ENCODE results near the gene TULP4.

TULP4 gene

GRCh38 chr6:158322400-158322723 is 10.1 kb downstream of the TULP4 start (continued):
- TF ChIP-seq, protein P1, sequence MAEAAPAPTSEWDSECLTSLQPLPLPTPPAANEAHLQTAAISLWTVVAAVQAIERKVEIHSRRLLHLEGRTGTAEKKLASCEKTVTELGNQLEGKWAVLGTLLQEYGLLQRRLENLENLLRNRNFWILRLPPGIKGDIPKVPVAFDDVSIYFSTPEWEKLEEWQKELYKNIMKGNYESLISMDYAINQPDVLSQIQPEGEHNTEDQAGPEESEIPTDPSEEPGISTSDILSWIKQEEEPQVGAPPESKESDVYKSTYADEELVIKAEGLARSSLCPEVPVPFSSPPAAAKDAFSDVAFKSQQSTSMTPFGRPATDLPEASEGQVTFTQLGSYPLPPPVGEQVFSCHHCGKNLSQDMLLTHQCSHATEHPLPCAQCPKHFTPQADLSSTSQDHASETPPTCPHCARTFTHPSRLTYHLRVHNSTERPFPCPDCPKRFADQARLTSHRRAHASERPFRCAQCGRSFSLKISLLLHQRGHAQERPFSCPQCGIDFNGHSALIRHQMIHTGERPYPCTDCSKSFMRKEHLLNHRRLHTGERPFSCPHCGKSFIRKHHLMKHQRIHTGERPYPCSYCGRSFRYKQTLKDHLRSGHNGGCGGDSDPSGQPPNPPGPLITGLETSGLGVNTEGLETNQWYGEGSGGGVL (tag by site-specific recombination; IDR thresholded peaks at IDR 0.05) = no peak
- no peak for TF ChIP-seq ZBTB48 (tag by site-specific recombination; IDR thresholded peaks at IDR 0.05)
- TF ChIP-seq REPIN1 (tag by site-specific recombination; IDR thresholded peaks at IDR 0.05; ENCODE audit: low read depth) = no peak
- TF ChIP-seq ZNF626 (tag by site-specific recombination; IDR thresholded peaks at IDR 0.05) = no peak
- TF ChIP-seq ZNF791 (tag by site-specific recombination; IDR thresholded peaks at IDR 0.05) = no peak
- TF ChIP-seq ZNF473 (tag by site-specific recombination; IDR thresholded peaks at IDR 0.05) = no peak
- no peak for TF ChIP-seq ZNF677 (tag by site-specific recombination; IDR thresholded peaks at IDR 0.05)
- no peak for TF ChIP-seq ZNF19 (tag by site-specific recombination; IDR thresholded peaks at IDR 0.05; ENCODE audit: low read depth)
- no peak for TF ChIP-seq ZNF223 (tag by site-specific recombination; IDR thresholded peaks at IDR 0.05)

DNA sequence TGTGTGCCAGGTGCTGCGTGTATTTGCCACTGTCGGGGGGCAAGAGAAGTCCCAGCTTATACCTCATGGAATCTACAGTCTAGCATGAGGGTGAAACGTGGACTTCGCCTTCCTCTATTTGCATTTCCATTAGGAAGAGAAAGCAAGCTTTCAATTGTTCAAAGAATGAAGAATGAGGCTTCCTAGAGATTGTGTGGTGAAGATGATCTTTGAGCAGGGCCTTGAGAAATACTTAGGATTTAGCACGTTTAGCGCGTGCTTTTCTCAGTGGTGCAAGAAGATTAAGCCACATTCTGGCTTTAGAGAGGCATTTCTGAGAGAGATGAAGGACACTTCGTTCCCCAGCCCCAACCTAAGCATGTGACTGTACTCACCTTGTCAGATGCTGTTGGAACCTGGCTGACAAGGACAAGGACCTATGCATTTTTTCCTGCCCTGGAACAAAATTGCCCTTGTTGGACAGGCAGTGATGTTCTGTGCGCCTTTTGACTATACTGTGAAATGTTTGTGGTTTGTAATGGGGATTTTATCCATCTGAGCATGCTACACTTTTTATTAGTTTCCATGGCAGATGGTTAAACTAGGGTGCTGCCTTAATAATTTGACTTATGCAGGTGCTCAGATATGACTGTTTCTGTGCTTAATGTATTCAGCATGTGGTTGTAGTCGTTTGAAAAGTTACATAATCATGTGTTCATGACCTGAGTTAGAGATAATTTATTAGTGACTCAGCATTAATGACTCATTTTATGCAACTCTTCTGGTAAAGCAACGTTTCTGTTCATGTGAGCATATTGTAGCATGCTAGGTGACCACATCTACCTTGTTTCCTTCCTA is 10.7 kb downstream of the TULP4 start:
- H3K4me3 ChIP-seq (ENCODE audit: low read depth, low read length) = no peak overlapping the region
- H3K9me3 ChIP-seq (ENCODE audit: control insufficient read depth, insufficient read depth, low read depth, low read length) = no peaks in the 10 kb centered on the region
- POLR2A ChIA-PET = no interaction called here
- H3K36me3 ChIP-seq (ENCODE audit: control insufficient read depth in 2 of 2, insufficient read depth in 1 of 2, low read length in 2 of 2) = no peaks in the 10 kb centered on the region
- CTCF ChIA-PET = interaction anchor here (0.8 kb wide), 1 partner anchor 77 kb away, joined by 3 read pairs; no protein-coding TSS in a partner anchor
- H3K27ac ChIP-seq (ENCODE audit: extremely low read depth, low read depth, low read length) = no peak overlapping the region
- peaks cover 16% of the 10 kb centered on the region for H3K4me1 ChIP-seq (ENCODE audit: control insufficient read depth, insufficient read depth, low read length)
- TF ChIP-seq ZNF350 (tag by site-specific recombination; IDR thresholded peaks at IDR 0.05) (0 out of 2 replicates have a peak, but pooled peaks have one; percentile 25), OSR2 (tag by site-specific recombination; IDR thresholded peaks at IDR 0.05) (no peak), SP3 (tag by site-specific recombination; IDR thresholded peaks at IDR 0.05) (0 out of 2 replicates have a peak, but pooled peaks have one; percentile 14), ZBTB8A (tag by site-specific recombination; IDR thresholded peaks at IDR 0.05) (no peak), ZNF354C (tag by site-specific recombination; IDR thresholded peaks at IDR 0.05; ENCODE audit: borderline replicate concordance, low read depth) (no peak), ZNF16 (tag by site-specific recombination; IDR thresholded peaks at IDR 0.05; ENCODE audit: low read depth) (no peak), ZNF791 (tag by site-specific recombination; IDR thresholded peaks at IDR 0.05) (no peak), ZNF391 (tag by site-specific recombination; IDR thresholded peaks at IDR 0.05; ENCODE audit: borderline replicate concordance, low read depth) (no peak), ZNF223 (tag by site-specific recombination; IDR thresholded peaks at IDR 0.05) (no peak), ZNF830 (tag by site-specific recombination; IDR thresholded peaks at IDR 0.05; ENCODE audit: low read depth) (no peak), ZSCAN16 (tag by site-specific recombination; IDR thresholded peaks at IDR 0.05) (no peak), SP7 (tag by site-specific recombination; IDR thresholded peaks at IDR 0.05) (no peak), ZNF174 (tag by site-specific recombination; IDR thresholded peaks at IDR 0.05) (no peak), FEZF1 (tag by site-specific recombination; IDR thresholded peaks at IDR 0.05) (no peak), ZNF449 (tag by site-specific recombination; IDR thresholded peaks at IDR 0.05) (no peak), EGR2 (tag by site-specific recombination; IDR thresholded peaks at IDR 0.05; ENCODE audit: low read depth) (no peak), KLF7 (tag by site-specific recombination; IDR thresholded peaks at IDR 0.05; ENCODE audit: borderline replicate concordance) (no peak), ZNF112 (tag by site-specific recombination; IDR thresholded peaks at IDR 0.05) (no peak), ZNF530 (tag by site-specific recombination; IDR thresholded peaks at IDR 0.05; ENCODE audit: low read depth) (no peak)
- TF ChIP-seq, protein P2, sequence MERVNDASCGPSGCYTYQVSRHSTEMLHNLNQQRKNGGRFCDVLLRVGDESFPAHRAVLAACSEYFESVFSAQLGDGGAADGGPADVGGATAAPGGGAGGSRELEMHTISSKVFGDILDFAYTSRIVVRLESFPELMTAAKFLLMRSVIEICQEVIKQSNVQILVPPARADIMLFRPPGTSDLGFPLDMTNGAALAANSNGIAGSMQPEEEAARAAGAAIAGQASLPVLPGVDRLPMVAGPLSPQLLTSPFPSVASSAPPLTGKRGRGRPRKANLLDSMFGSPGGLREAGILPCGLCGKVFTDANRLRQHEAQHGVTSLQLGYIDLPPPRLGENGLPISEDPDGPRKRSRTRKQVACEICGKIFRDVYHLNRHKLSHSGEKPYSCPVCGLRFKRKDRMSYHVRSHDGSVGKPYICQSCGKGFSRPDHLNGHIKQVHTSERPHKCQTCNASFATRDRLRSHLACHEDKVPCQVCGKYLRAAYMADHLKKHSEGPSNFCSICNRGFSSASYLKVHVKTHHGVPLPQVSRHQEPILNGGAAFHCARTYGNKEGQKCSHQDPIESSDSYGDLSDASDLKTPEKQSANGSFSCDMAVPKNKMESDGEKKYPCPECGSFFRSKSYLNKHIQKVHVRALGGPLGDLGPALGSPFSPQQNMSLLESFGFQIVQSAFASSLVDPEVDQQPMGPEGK (tag by site-specific recombination; IDR thresholded peaks at IDR 0.05) = no peak
- TF ChIP-seq, protein P3, sequence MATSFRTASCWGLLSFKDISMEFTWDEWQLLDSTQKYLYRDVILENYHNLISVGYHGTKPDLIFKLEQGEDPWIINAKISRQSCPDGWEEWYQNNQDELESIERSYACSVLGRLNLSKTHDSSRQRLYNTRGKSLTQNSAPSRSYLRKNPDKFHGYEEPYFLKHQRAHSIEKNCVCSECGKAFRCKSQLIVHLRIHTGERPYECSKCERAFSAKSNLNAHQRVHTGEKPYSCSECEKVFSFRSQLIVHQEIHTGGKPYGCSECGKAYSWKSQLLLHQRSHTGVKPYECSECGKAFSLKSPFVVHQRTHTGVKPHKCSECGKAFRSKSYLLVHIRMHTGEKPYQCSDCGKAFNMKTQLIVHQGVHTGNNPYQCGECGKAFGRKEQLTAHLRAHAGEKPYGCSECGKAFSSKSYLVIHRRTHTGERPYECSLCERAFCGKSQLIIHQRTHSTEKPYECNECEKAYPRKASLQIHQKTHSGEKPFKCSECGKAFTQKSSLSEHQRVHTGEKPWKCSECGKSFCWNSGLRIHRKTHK (tag by site-specific recombination; IDR thresholded peaks at IDR 0.05) = peak; percentile 31; the same call in 1 of the 2 replicates

Measured in HEK293 (cell line).